ENCODE results near the gene RASA1. TPM values are rescaled to one million over a fixed set of nuclear protein-coding genes. Genes with fewer than 3 reads are reported as not detected.

The RASA1 gene
- total RNA-seq, 1 donor from 2014 or later: 22.6 TPM

DNA sequence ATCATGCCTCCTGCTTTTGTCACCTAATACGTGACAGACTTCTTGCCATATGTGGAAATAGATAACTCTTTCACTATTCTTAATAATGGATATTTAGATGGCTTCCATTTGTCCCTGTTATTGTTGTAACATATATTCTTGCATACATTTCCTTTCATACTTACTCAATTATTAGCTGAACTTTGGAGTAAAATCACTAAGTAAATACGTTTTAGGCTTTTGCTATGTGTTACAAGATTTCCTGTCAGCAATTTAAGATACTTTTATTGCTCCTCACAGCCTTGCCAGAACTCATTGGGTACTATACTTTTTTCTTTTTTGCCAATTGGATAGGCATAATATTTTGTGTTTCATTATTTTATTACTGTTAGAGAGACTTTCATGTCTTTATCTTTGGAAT lies 118.1 kb downstream of the RASA1 start:
- no peak overlapping the region for H3K4me3 ChIP-seq (ENCODE audit: low read depth, low read length)
- FAIRE-seq (no peak), DNase-seq (ENCODE audit: low read depth) (no peak)
- H3K36me3 ChIP-seq (ENCODE audit: control insufficient read depth, insufficient read depth, low read length): peaks cover 1% of the 10 kb centered on the region
- TF ChIP-seq, protein P1, sequence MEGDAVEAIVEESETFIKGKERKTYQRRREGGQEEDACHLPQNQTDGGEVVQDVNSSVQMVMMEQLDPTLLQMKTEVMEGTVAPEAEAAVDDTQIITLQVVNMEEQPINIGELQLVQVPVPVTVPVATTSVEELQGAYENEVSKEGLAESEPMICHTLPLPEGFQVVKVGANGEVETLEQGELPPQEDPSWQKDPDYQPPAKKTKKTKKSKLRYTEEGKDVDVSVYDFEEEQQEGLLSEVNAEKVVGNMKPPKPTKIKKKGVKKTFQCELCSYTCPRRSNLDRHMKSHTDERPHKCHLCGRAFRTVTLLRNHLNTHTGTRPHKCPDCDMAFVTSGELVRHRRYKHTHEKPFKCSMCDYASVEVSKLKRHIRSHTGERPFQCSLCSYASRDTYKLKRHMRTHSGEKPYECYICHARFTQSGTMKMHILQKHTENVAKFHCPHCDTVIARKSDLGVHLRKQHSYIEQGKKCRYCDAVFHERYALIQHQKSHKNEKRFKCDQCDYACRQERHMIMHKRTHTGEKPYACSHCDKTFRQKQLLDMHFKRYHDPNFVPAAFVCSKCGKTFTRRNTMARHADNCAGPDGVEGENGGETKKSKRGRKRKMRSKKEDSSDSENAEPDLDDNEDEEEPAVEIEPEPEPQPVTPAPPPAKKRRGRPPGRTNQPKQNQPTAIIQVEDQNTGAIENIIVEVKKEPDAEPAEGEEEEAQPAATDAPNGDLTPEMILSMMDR (IDR thresholded peaks at IDR 0.05; ENCODE audit: insufficient read depth, low read length, severe bottlenecking): no peak
- no peaks in the 10 kb centered on the region for H3K27me3 ChIP-seq (ENCODE audit: control insufficient read depth, insufficient read depth, low read length)

DNA sequence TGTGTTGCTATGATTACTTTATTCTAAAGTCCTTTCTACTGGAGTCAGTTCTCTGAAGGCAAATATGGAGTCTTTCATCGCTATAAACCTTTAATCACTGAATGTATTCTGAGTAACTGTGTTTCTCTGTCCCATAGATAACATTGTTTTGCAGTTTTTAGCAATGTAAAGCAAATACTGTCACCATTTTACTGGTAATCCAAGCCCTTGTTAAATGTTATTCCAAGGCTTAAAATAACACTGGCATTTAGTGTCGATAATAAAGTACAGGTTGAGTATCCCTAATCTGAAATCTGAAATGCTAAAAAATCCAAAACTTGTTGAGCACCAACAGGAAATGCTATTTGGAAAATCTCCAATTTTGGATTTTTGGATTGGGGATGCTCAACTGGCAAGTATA lies 120.4 kb downstream of the RASA1 start:
- Histone ChIP-seq H3K36me3 (ENCODE audit: control insufficient read depth, insufficient read depth, low read length) (peaks cover 6% of the 10 kb centered on the region), H3K4me3 (ENCODE audit: low read depth, low read length) (no peak overlapping the region)
- no peak for FAIRE-seq

DNA sequence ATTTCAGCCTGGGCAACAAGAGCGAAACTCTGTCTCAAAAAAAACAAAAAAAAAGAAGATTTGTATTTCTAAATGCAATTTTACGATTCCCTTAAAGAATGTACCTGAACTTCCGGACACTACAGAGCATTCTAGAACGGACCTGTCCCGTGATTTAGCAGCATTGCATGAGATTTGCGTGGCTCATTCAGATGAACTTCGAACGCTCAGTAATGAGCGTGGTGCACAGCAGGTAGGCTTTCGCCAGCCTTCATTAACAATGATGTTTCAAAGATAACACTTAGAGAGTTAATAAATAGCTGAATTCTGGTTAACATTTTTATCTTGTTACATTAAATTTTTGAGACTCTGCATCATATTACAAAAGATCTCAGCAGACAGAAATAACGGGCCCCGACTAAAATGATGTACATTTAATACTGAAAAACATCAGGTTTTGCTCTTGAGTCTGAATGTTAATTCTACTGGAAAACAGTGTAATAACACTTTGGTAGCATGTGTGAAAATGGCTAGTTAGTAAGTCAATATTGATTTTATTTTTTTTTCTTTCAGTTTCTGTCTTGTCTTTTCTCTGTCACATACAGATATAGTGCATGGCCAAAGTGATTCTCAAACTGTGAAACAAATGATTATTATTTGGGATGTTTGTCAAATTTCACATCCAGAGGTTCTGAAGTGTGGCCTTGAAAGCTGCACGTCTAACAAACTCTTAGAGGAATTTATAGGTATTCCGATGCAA lies 121.8 kb downstream of the RASA1 start:
- Histone ChIP-seq H3K4me3 (ENCODE audit: low read depth, low read length) (no peak overlapping the region), H3K36me3 (ENCODE audit: control insufficient read depth, insufficient read depth, low read length) (peaks cover 6% of the 10 kb centered on the region), H3K27me3 (ENCODE audit: control insufficient read depth, insufficient read depth, low read length) (no peaks in the 10 kb centered on the region)
- DNase-seq (ENCODE audit: low read depth) (no peak), FAIRE-seq (no peak)
- TF ChIP-seq, protein P1 (IDR thresholded peaks at IDR 0.05; ENCODE audit: insufficient read depth, low read length, severe bottlenecking): no peak

More for the DNA sequence above, 120.4 kb downstream of the RASA1 start:
- no peak for DNase-seq (ENCODE audit: low read depth)
- no peaks in the 10 kb centered on the region for H3K27me3 ChIP-seq (ENCODE audit: control insufficient read depth, insufficient read depth, low read length)
- TF ChIP-seq, protein P1 (IDR thresholded peaks at IDR 0.05; ENCODE audit: insufficient read depth, low read length, severe bottlenecking): no peak

DNA sequence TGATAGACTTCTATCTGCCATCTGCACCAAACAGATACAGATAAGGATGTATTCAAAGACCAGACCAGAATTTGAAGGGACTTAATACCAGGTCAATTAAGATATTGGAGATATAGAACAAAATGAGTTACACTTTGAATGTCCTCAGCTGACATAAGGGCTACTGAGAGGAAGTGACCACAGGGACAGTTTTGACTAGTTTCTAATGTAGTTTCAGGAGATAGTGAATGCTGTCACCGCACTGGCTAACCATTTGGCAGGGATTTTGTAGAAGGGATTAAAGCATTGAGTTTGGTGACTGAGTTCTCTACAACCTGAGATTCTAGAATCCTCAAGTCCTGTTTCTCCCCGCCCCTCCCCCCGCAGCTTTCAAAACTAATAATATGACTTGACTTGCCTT lies 122.4 kb downstream of the RASA1 start:
- DNase-seq (ENCODE audit: low read depth) (no peak), FAIRE-seq (no peak)
- TF ChIP-seq, protein P1 (IDR thresholded peaks at IDR 0.05; ENCODE audit: insufficient read depth, low read length, severe bottlenecking): no peak
- Histone ChIP-seq H3K4me3 (ENCODE audit: low read depth, low read length) (no peak overlapping the region), H3K27me3 (ENCODE audit: control insufficient read depth, insufficient read depth, low read length) (no peaks in the 10 kb centered on the region), H3K36me3 (ENCODE audit: control insufficient read depth, insufficient read depth, low read length) (peaks cover 6% of the 10 kb centered on the region)

DNA sequence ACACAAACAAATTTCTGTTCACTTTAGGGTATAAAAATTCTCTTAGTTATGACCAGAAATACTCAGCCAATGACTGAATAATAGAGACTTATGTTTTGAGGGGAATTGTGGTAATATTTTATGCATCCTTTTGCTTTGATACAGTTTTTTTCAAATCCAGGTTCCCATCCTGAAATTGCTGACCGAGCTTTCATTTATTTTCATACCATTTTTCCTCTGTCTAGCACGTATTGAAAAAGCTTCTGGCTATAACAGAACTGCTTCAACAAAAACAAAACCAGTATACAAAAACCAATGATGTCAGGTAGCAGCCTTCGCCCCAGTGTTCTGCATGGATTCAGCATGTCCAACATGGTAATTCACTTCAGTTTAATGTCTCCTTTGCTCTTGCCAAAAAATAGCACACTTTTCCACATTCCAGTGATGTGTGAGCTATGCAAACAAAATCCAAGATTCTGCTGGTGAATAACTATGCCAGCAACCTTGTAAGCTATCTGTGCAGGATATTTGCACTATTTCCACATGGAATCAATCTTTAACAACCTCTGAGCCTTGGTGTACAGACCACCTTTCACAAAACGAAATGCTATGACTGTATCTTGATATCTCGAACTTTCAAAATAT lies 123.0 kb downstream of the RASA1 start:
- FAIRE-seq: no peak
- TF ChIP-seq, protein P1 (IDR thresholded peaks at IDR 0.05; ENCODE audit: insufficient read depth, low read length, severe bottlenecking): no peak
- peaks cover 7% of the 10 kb centered on the region for H3K36me3 ChIP-seq (ENCODE audit: control insufficient read depth, insufficient read depth, low read length)

More for the DNA sequence above, 123.0 kb downstream of the RASA1 start:
- Histone ChIP-seq H3K4me3 (ENCODE audit: low read depth, low read length) (no peak overlapping the region), H3K27me3 (ENCODE audit: control insufficient read depth, insufficient read depth, low read length) (no peaks in the 10 kb centered on the region)
- DNase-seq (ENCODE audit: low read depth): no peak

All from bronchial epithelial cell (primary cell).